ENCODE measurements around the gene SPAM1.
"Not testable (repeated sequence)": the region's sequence is repeated elsewhere in the genome, so short reads cannot be mapped to it uniquely, and the experiment has no call there.

The SPAM1 gene

GRCh38 chr7:123948136-123948535, 23.1 kb downstream of the SPAM1 start:
- DNase-seq (ENCODE audit: low read depth) = no peak

- DNase-seq (ENCODE audit: low read depth) = no peak
Measured at GRCh38 chr7:123958186-123958703, 33.2 kb downstream of the SPAM1 start.

- DNase-seq (ENCODE audit: low read depth) = no peak
Measured at GRCh38 chr7:123961771-123962170, 36.7 kb downstream of the SPAM1 start.

GRCh38 chr7:123966936-123967335, 41.9 kb downstream of the SPAM1 start:
- DNase-seq (ENCODE audit: low read depth) = no peak

- DNase-seq (ENCODE audit: low read depth) = no peak
Measured at GRCh38 chr7:123972045-123972444, 47.0 kb downstream of the SPAM1 start.

GRCh38 chr7:123972831-123973230, 47.8 kb downstream of the SPAM1 start:
- DNase-seq (ENCODE audit: low read depth) = no peak

GRCh38 chr7:123974326-123974908, 49.4 kb downstream of the SPAM1 start:
- DNase-seq (ENCODE audit: low read depth) = no peak

GRCh38 chr7:123975084-123975483, 50.0 kb downstream of the SPAM1 start:
- no peak for DNase-seq (ENCODE audit: low read depth)

- DNase-seq (ENCODE audit: low read depth) = no peak
Measured at GRCh38 chr7:123977081-123977480, 52.0 kb downstream of the SPAM1 start.

- DNase-seq (ENCODE audit: low read depth) = no peak
Measured at GRCh38 chr7:123979876-123980275, 54.8 kb downstream of the SPAM1 start.

GRCh38 chr7:123987445-123987844, 62.4 kb downstream of the SPAM1 start:
- DNase-seq (ENCODE audit: low read depth) = no peak

- DNase-seq (ENCODE audit: low read depth) = no peak
Measured at GRCh38 chr7:123992913-123993518, 68.0 kb downstream of the SPAM1 start.

- DNase-seq (ENCODE audit: low read depth) = no peak
Measured at GRCh38 chr7:123993996-123994395, 69.0 kb downstream of the SPAM1 start.

GRCh38 chr7:123994449-123994848, 69.4 kb downstream of the SPAM1 start:
- DNase-seq (ENCODE audit: low read depth) = no peak

- no peak for DNase-seq (ENCODE audit: low read depth)
Measured at GRCh38 chr7:123995617-123996326, 70.7 kb downstream of the SPAM1 start.

- DNase-seq (ENCODE audit: low read depth) = no peak
Measured at GRCh38 chr7:123996327-123996625, 71.2 kb downstream of the SPAM1 start.

- DNase-seq (ENCODE audit: low read depth) = no peak
Measured at GRCh38 chr7:123998921-123999320, 73.9 kb downstream of the SPAM1 start.

- no peak for DNase-seq (ENCODE audit: low read depth)
Measured at GRCh38 chr7:123999703-124000102, 74.7 kb downstream of the SPAM1 start.

GRCh38 chr7:124008296-124008695, 83.3 kb downstream of the SPAM1 start:
- not testable (repeated sequence) for DNase-seq (ENCODE audit: low read depth)

- DNase-seq (ENCODE audit: low read depth) = no peak
Measured at GRCh38 chr7:124009321-124009720, 84.3 kb downstream of the SPAM1 start.

Data from stimulated activated CD8-positive, alpha-beta memory T cell treated with anti-CD3 and anti-CD28 coated beads, Interleukin-4, amount 100 ng/mL, for 24 hours (primary cell).